ENCODE results near the gene SNAPC2.
"Not testable (repeated sequence)": the region's sequence is repeated elsewhere in the genome, so short reads cannot be mapped to it uniquely, and the experiment has no call there.

Gene SNAPC2

DNA sequence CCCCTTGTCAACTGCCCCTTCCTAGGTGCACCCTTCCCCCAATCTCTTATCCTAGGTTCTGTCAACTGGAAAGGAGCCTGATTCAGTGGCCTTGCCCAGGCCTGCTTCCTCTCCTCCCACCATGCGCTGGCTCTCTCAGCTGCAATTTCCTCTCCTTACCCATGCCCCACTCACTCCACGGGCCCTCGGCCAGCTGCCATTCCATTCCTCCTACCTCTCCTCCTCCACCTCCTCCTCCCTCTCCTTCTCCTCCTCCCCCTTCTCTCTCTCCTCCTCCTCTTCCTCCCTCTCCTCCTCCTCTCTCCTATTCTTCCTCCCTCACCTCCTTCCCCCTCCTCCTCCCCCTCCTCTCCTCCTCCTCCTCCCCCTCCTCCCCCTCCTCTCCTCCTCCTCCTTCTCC lies 32.9 kb downstream of the SNAPC2 start:
- H3K4me3 ChIP-seq (replicated peaks in 1 of 2; ENCODE audit: low read depth in 2 of 2, low read length in 2 of 2): no peak overlapping the region
- TF ChIP-seq, protein P1, sequence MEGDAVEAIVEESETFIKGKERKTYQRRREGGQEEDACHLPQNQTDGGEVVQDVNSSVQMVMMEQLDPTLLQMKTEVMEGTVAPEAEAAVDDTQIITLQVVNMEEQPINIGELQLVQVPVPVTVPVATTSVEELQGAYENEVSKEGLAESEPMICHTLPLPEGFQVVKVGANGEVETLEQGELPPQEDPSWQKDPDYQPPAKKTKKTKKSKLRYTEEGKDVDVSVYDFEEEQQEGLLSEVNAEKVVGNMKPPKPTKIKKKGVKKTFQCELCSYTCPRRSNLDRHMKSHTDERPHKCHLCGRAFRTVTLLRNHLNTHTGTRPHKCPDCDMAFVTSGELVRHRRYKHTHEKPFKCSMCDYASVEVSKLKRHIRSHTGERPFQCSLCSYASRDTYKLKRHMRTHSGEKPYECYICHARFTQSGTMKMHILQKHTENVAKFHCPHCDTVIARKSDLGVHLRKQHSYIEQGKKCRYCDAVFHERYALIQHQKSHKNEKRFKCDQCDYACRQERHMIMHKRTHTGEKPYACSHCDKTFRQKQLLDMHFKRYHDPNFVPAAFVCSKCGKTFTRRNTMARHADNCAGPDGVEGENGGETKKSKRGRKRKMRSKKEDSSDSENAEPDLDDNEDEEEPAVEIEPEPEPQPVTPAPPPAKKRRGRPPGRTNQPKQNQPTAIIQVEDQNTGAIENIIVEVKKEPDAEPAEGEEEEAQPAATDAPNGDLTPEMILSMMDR (IDR thresholded peaks at IDR 0.05; ENCODE audit: low read depth, low read length): no peak
- peak; percentile 50 to 66 for DNase-seq (ENCODE audit: low read depth in 2 of 2)

DNA sequence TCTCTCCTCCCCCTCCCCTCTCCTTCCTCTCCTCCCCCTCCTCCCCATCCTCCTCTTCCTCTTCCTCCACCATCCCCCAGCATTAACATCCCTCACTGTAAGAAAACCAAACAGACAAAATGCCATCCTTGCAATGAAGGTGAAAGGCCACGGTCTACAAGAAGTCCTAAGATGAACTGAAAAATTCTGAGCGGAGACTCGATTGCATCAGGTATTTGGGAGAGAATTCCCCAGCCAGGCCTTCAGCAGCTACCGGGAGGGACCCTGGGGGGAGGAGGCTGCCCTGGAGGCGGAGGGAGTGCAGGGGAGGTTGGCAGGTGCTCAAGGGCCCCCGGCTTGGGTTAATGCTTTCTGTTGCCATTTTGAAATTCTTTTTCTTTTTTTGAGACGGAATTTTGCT lies 33.4 kb downstream of the SNAPC2 start:
- no peak overlapping the region for H3K4me3 ChIP-seq (replicated peaks in 1 of 2; ENCODE audit: low read depth in 2 of 2, low read length in 2 of 2)
- TF ChIP-seq, protein P1 (IDR thresholded peaks at IDR 0.05; ENCODE audit: low read depth, low read length): no peak
- no peak for DNase-seq (ENCODE audit: low read depth in 2 of 2)

DNA sequence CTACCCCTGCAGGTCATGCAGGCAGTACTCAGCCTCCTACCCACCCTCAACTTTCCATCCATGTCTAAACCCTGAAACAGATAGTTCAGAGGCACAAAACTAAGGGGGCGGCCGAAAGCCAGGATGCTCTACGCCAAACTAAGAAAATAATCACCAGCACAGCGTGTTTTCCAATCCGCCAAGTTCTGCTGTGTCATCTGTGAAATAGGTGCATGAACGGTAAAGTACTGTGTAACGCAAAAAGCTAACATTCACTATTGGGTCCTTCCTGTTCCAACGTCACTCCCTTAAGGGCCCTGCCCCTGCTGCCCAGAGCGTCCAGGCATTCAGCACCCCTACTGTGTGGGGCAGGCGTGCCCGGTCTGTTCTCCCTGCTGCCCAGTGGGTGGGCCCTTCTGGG lies 35.6 kb downstream of the SNAPC2 start:
- TF ChIP-seq, protein P1 (IDR thresholded peaks at IDR 0.05; ENCODE audit: low read depth, low read length): no peak
- no peak for DNase-seq (ENCODE audit: low read depth in 2 of 2)
- no peak overlapping the region for H3K4me3 ChIP-seq (replicated peaks in 1 of 2; ENCODE audit: low read depth in 2 of 2, low read length in 2 of 2)

DNA sequence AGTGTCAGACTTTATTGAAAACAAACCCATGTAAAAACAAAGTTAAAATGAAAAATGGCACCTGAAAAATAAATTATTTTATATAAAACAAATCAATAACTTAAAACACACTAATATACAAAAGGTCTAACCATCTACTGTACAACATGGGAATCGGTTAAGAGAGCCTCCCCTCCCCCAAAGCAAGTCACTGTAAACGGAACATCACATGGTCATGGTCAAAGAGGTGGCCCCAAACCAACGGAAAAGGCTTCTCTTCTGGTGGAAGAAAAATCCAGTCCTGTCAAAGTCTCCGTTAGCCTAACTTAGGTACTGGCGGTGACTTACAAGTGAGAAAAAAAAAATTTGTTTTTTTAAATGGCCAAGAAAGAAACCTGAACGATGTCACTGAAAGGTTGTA lies 39.1 kb downstream of the SNAPC2 start:
- DNase-seq (ENCODE audit: low read depth in 2 of 2): no peak
- TF ChIP-seq, protein P1 (IDR thresholded peaks at IDR 0.05; ENCODE audit: low read depth, low read length): no peak

DNA sequence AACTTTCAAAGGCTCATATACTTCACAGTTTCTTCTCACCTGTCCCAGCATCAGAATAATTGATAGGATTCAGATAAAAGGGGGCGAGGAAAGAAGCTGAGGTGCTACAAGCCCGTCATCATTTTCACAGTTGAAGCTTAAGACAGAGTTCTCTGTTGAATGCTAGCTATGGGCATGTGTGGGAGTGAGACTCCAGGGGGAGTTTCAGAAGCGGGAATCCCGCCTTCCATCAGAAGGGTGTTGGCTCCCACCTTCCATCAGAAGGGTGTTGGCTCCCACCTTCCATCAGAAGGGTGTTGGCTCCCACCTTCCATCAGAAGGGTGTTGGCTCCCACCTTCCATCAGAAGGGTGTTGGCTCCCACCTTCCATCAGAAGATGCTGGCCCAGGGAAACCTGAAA lies 40.9 kb downstream of the SNAPC2 start:
- DNase-seq (ENCODE audit: low read depth in 2 of 2); H3K4me3 ChIP-seq (replicated peaks in 1 of 2; ENCODE audit: low read depth in 2 of 2, low read length in 2 of 2): not testable (repeated sequence)

More for the DNA sequence above, 39.1 kb downstream of the SNAPC2 start:
- H3K4me3 ChIP-seq (replicated peaks in 1 of 2; ENCODE audit: low read depth in 2 of 2, low read length in 2 of 2): no peak overlapping the region

DNA sequence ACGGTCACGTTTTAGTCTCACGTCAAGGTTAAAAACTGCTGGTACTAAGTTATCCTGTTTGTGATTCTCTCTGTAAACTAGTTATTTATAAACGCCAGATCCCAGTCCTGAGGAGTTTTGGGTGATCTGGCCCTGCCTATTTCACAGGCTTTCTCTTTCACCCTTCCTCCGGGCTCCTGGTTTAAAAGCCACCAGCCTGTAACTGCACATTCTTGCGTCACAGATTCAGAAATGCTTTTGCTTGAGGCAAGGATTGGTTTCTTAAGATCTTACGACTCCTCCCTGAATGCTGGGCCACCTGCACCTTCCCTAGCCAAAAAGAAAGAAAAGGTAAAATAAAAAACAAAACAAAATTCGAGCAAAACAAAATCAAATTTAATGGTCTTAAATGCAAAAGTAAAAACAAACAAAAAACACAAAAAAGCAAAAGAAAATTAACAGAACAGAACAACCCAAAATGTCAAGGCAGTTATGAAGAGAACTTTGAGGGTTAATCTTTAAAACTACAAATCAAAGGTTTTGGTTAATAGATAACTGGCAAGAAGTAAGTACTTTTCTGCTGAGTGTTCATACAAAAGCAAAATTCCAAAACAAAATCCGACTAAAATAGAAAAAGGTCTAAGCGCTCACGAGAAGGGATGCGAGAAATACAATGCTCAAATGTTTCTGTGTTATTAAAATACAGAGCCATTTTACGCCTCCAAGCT lies 41.9 kb downstream of the SNAPC2 start:
- DNase-seq (ENCODE audit: low read depth in 2 of 2): no peak
- H3K4me3 ChIP-seq (replicated peaks in 1 of 2; ENCODE audit: low read depth in 2 of 2, low read length in 2 of 2): no peak overlapping the region
- TF ChIP-seq, protein P1 (IDR thresholded peaks at IDR 0.05; ENCODE audit: low read depth, low read length): no peak

DNA sequence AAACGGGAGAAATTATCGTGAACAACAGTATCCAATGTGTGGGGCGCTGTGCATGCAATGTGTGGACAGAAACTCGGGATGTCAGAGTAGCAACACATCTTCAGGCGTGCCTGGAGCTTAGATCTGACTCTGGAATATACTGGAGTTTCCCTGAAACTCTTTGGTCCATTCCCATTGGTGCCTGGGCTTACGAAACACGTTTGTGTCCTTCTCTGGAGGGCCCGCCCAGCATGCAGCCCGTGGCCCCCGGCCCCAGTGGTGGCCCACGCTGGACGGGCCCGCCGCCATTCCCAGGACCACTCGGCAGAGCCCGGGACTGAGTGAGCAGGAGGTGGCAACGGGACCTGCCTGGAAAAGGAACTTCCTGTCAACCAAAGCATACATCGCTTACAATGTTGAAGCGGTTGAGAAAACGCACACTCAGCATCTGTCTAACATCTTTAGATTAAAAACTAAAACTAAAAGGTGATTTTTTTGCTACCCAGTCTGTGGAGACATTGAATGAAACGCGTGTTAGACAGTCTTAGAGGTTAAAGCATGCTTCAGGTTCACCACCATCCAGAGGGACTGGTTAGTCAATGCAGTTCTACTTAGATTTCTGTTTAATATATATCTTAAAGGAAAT lies 42.6 kb downstream of the SNAPC2 start:
- H3K4me3 ChIP-seq (replicated peaks in 1 of 2; ENCODE audit: low read depth in 2 of 2, low read length in 2 of 2): no peak overlapping the region
- TF ChIP-seq, protein P1 (IDR thresholded peaks at IDR 0.05; ENCODE audit: low read depth, low read length): no peak
- no peak for DNase-seq (ENCODE audit: low read depth in 2 of 2)

Measured in cardiac fibroblast (primary cell).